GM23338 (cell line): ENCODE results near the gene GSN. TPM values are rescaled to one million over a fixed set of nuclear protein-coding genes. Genes with fewer than 3 reads are reported as not detected.

Experiments used
- ATAC-seq: fragments of 200-7000 bp; cut with Tn5 transposase; 3 replicates; pipeline ENCODE4 v1.9.1; 2020
- DNase-seq: peaks from one replicate; pipeline ENCODE4 v3.0.0-alpha.2; 2015; ENCODE audit warnings: low spot score
- H2AFZ ChIP-seq: fragments of 200-600 bp; sonication (generic); 2 replicates; pipeline ENCODE4 v1.8.0; 2016; ENCODE audit warnings: antibody characterized with exemption, mild to moderate bottlenecking, moderate library complexity
- H3F3A ChIP-seq: fragments of 200-600 bp; sonication (generic); replicated peaks from 2 replicates; pipeline ENCODE4 v1.8.0; 2017; ENCODE audit warnings: antibody characterized with exemption, mixed run types, low read depth
- H3K27ac ChIP-seq: fragments of 200-600 bp; sonication (generic); 2 replicates; pipeline ENCODE4 v1.6.1; 2016; ENCODE audit warnings: low read depth
- H3K27me3 ChIP-seq: fragments of 200-600 bp; sonication (generic); 2 replicates; pipeline ENCODE4 v1.8.0; 2016; ENCODE audit warnings: mild to moderate bottlenecking, mixed run types, moderate library complexity; ENCODE audit not compliant: insufficient read depth
- H3K36me3 ChIP-seq: fragments of 200-600 bp; sonication (generic); 2 replicates; pipeline ENCODE4 v1.8.0; 2016; ENCODE audit warnings: mild to moderate bottlenecking; ENCODE audit not compliant: insufficient read depth
- H3K4me1 ChIP-seq: fragments of 200-600 bp; sonication (generic); 2 replicates; pipeline ENCODE4 v1.8.0; 2016; ENCODE audit warnings: mild to moderate bottlenecking, moderate library complexity; ENCODE audit not compliant: insufficient read depth
- H3K4me2 ChIP-seq: fragments of 200-600 bp; sonication (generic); 2 replicates; pipeline ENCODE4 v1.7.1; 2017; ENCODE audit warnings: mixed run types
- H3K4me3 ChIP-seq: fragments of 200-600 bp; sonication (generic); 2 replicates; pipeline ENCODE4 v1.6.1; 2016; ENCODE audit warnings: mixed run types
- H3K79me2 ChIP-seq: fragments of 200-600 bp; sonication (generic); replicated peaks from 2 replicates; pipeline ENCODE4 v1.8.0; 2017; ENCODE audit warnings: mild to moderate bottlenecking; ENCODE audit not compliant: insufficient read depth
- H3K9me2 ChIP-seq: fragments of 200-600 bp; sonication (generic); 2 replicates; pipeline ENCODE4 v1.8.0; 2017; ENCODE audit not compliant: insufficient read depth
- H4K20me1 ChIP-seq: fragments of 200-600 bp; sonication (generic); replicated peaks from 2 replicates; pipeline ENCODE4 v1.8.0; 2017; ENCODE audit warnings: mild to moderate bottlenecking; ENCODE audit not compliant: insufficient read depth
- H3K27ac Mint-ChIP-seq: 2 replicates; pipeline ENCODE4 v1.8.0; 2020; ENCODE audit warnings: inconsistent platforms, mild to moderate bottlenecking, moderate library complexity, mixed read lengths
- H3K27me3 Mint-ChIP-seq: 3 replicates; pipeline ENCODE4 v1.8.0; 2022; ENCODE audit warnings: low read depth, mild to moderate bottlenecking, moderate library complexity, mixed read lengths, inconsistent platforms; ENCODE audit not compliant: insufficient read depth, poor library complexity
- H3K36me3 Mint-ChIP-seq: 3 replicates; pipeline ENCODE4 v1.8.0; 2021; ENCODE audit warnings: low read depth, mild to moderate bottlenecking, inconsistent platforms, moderate library complexity, mixed read lengths
- H3K4me1 Mint-ChIP-seq: 3 replicates; pipeline ENCODE4 v1.8.0; 2020; ENCODE audit warnings: mild to moderate bottlenecking, inconsistent platforms, mixed read lengths
- H3K4me3 Mint-ChIP-seq: 3 replicates; pipeline ENCODE4 v1.8.0; 2021; ENCODE audit warnings: moderate library complexity, mild to moderate bottlenecking, inconsistent platforms, mixed read lengths
- H3K9me3 Mint-ChIP-seq: 3 replicates; pipeline ENCODE4 v1.8.0; 2020; ENCODE audit warnings: moderate library complexity, mild to moderate bottlenecking, inconsistent platforms, mixed read lengths
- CREB1 ChIP-seq: fragments of 250-450 bp; sonication (Bioruptor Pico); IDR thresholded peaks from 2 replicates; pipeline ENCODE4 v1.5.0; 2020; ENCODE audit warnings: low read depth, mild to moderate bottlenecking, moderate library complexity
- EZH2 ChIP-seq: fragments of 200-600 bp; sonication (generic); IDR thresholded peaks from one replicate; pipeline ENCODE4 v1.8.0; 2017; ENCODE audit warnings: antibody characterized with exemption, mild to moderate bottlenecking, low read depth; ENCODE audit not compliant: unreplicated experiment
- EZH2phosphoT487 ChIP-seq: fragments of 200-600 bp; sonication (generic); IDR thresholded peaks from one replicate; pipeline ENCODE4 v1.8.1; 2018; ENCODE audit warnings: antibody characterized with exemption; ENCODE audit not compliant: unreplicated experiment
- JUNB ChIP-seq: IDR thresholded peaks from one replicate; pipeline ENCODE4 v1.6.1; 2016; ENCODE audit warnings: antibody characterized with exemption; ENCODE audit not compliant: unreplicated experiment
- NANOG ChIP-seq: IDR thresholded peaks from 2 replicates; pipeline ENCODE4 v1.6.1; 2016; ENCODE audit warnings: antibody characterized with exemption, borderline replicate concordance
- STAT1 ChIP-seq: IDR thresholded peaks from one replicate; pipeline ENCODE4 v1.6.1; 2016; ENCODE audit warnings: antibody characterized with exemption; ENCODE audit not compliant: unreplicated experiment
- ZNF114 ChIP-seq: fragments of 250-450 bp; sonication (Bioruptor Pico); IDR thresholded peaks from 2 replicates; pipeline ENCODE4 v1.5.0; 2020; ENCODE audit warnings: mild to moderate bottlenecking, moderate library complexity
- ZNF331 ChIP-seq: fragments of 250-450 bp; sonication (Bioruptor Pico); IDR thresholded peaks from 2 replicates; pipeline ENCODE4 v1.5.0; 2020; ENCODE audit warnings: low read depth, mild to moderate bottlenecking, moderate library complexity
- polyA plus RNA-seq: library from polyadenylated mRNA; unstranded; fragments of >200 nt; fragmentation: Nextera tagmentation; extraction: Ambion mirVana; gene quantifications from 2 replicates; pipeline ENCODE4 v1.2.1, GENCODE V29; 2016
- total RNA-seq: library from RNA; depleted of rRNA; stranded (reverse); fragments of >200 nt; shearing (Covaris generic); gene quantifications from 2 replicates; pipeline ENCODE4 v1.2.3, GENCODE V29; 2014
- TF ChIP-seq, protein P1 (sequence below): fragments of 250-450 bp; sonication (Bioruptor Pico); IDR thresholded peaks from 2 replicates; pipeline ENCODE4 v1.5.0; 2020; ENCODE audit warnings: mild to moderate bottlenecking, moderate library complexity
- TF ChIP-seq, protein P2 (sequence below), 2 experiments: fragments of 200-600 bp in 1 of 2; sonication (generic) in 1 of 2; conservative IDR thresholded peaks; 2 replicates each; pipeline versions ENCODE4 v1.5.1 to v1.6.1; 2016 to 2017; ENCODE audit warnings: antibody characterized with exemption in 2 of 2, low read depth in 2 of 2, mild to moderate bottlenecking in 2 of 2, moderate library complexity in 1 of 2
- TF ChIP-seq, protein P3 (sequence below): IDR thresholded peaks from one replicate; pipeline ENCODE4 v1.6.1; 2018; ENCODE audit warnings: antibody characterized with exemption; ENCODE audit not compliant: unreplicated experiment
- TF ChIP-seq, protein P4 (sequence below): IDR thresholded peaks from 2 replicates; pipeline ENCODE4 v1.6.1; 2016; ENCODE audit warnings: antibody characterized with exemption

The GSN gene
- total and polyA plus RNA-seq, 2 experiments from 2014 or later = 30.2 to 85.7 TPM

DNA sequence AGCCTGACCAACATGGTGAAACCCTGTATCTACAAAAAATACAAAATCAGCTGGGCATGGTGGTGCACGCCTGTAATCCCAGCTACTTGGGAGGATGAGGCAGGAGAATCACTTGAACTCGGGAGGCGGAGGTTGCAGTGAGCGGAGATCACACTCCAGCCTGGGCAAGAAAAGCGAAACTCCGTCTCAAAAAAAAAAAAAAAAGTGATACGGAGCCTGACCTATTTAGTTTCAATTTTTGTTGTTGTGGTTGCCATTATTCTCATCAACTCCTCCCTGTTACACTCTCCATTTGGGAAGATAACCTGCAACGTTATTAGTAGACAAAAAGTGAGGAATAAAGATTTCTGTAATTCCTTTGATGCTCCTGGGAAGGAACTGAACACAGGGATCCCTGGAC, 100.8 kb downstream of the GSN start:
- ATAC-seq = no peak

More for the DNA sequence above, 100.8 kb downstream of the GSN start:
- H3K9me3 Mint-ChIP-seq = peaks cover 8% of the 10 kb centered on the region
- Histone ChIP-seq H3F3A (no peaks in the 10 kb centered on the region), H3K79me2 (peaks cover 21% of the 10 kb centered on the region), H2AFZ (no peak overlapping the region), H3K4me3 (peak overlapping the region; percentile 64), H3K9me2 (no peaks in the 10 kb centered on the region), H3K4me2 (peak overlapping the region; percentile 53), H3K4me1 (peaks cover 22% of the 10 kb centered on the region), H3K27me3 (peaks cover 10% of the 10 kb centered on the region), H3K36me3 (no peaks in the 10 kb centered on the region), H4K20me1 (no peaks in the 10 kb centered on the region), H3K27ac (no peak overlapping the region)
- TF ChIP-seq, protein P1, sequence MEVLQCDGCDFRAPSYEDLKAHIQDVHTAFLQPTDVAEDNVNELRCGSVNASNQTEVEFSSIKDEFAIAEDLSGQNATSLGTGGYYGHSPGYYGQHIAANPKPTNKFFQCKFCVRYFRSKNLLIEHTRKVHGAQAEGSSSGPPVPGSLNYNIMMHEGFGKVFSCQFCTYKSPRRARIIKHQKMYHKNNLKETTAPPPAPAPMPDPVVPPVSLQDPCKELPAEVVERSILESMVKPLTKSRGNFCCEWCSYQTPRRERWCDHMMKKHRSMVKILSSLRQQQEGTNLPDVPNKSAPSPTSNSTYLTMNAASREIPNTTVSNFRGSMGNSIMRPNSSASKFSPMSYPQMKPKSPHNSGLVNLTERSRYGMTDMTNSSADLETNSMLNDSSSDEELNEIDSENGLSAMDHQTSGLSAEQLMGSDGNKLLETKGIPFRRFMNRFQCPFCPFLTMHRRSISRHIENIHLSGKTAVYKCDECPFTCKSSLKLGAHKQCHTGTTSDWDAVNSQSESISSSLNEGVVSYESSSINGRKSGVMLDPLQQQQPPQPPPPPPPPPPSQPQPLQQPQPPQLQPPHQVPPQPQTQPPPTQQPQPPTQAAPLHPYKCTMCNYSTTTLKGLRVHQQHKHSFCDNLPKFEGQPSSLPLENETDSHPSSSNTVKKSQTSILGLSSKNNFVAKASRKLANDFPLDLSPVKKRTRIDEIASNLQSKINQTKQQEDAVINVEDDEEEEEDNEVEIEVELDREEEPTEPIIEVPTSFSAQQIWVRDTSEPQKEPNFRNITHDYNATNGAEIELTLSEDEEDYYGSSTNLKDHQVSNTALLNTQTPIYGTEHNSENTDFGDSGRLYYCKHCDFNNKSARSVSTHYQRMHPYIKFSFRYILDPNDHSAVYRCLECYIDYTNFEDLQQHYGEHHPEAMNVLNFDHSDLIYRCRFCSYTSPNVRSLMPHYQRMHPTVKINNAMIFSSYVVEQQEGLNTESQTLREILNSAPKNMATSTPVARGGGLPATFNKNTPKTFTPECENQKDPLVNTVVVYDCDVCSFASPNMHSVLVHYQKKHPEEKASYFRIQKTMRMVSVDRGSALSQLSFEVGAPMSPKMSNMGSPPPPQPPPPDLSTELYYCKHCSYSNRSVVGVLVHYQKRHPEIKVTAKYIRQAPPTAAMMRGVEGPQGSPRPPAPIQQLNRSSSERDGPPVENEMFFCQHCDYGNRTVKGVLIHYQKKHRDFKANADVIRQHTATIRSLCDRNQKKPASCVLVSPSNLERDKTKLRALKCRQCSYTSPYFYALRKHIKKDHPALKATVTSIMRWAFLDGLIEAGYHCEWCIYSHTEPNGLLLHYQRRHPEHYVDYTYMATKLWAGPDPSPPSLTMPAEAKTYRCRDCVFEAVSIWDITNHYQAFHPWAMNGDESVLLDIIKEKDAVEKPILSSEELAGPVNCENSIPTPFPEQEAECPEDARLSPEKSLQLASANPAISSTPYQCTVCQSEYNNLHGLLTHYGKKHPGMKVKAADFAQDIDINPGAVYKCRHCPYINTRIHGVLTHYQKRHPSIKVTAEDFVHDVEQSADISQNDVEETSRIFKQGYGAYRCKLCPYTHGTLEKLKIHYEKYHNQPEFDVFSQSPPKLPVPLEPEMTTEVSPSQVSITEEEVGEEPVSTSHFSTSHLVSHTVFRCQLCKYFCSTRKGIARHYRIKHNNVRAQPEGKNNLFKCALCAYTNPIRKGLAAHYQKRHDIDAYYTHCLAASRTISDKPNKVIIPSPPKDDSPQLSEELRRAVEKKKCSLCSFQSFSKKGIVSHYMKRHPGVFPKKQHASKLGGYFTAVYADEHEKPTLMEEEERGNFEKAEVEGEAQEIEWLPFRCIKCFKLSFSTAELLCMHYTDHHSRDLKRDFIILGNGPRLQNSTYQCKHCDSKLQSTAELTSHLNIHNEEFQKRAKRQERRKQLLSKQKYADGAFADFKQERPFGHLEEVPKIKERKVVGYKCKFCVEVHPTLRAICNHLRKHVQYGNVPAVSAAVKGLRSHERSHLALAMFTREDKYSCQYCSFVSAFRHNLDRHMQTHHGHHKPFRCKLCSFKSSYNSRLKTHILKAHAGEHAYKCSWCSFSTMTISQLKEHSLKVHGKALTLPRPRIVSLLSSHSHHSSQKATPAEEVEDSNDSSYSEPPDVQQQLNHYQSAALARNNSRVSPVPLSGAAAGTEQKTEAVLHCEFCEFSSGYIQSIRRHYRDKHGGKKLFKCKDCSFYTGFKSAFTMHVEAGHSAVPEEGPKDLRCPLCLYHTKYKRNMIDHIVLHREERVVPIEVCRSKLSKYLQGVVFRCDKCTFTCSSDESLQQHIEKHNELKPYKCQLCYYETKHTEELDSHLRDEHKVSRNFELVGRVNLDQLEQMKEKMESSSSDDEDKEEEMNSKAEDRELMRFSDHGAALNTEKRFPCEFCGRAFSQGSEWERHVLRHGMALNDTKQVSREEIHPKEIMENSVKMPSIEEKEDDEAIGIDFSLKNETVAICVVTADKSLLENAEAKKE (CRISPR knock-in tag) = no peak
- TF ChIP-seq, protein P2, sequence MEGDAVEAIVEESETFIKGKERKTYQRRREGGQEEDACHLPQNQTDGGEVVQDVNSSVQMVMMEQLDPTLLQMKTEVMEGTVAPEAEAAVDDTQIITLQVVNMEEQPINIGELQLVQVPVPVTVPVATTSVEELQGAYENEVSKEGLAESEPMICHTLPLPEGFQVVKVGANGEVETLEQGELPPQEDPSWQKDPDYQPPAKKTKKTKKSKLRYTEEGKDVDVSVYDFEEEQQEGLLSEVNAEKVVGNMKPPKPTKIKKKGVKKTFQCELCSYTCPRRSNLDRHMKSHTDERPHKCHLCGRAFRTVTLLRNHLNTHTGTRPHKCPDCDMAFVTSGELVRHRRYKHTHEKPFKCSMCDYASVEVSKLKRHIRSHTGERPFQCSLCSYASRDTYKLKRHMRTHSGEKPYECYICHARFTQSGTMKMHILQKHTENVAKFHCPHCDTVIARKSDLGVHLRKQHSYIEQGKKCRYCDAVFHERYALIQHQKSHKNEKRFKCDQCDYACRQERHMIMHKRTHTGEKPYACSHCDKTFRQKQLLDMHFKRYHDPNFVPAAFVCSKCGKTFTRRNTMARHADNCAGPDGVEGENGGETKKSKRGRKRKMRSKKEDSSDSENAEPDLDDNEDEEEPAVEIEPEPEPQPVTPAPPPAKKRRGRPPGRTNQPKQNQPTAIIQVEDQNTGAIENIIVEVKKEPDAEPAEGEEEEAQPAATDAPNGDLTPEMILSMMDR (conservative IDR thresholded peaks at IDR 0.05; ENCODE audit: low read depth in 2 of 2) = no peak
- TF ChIP-seq, protein P3, sequence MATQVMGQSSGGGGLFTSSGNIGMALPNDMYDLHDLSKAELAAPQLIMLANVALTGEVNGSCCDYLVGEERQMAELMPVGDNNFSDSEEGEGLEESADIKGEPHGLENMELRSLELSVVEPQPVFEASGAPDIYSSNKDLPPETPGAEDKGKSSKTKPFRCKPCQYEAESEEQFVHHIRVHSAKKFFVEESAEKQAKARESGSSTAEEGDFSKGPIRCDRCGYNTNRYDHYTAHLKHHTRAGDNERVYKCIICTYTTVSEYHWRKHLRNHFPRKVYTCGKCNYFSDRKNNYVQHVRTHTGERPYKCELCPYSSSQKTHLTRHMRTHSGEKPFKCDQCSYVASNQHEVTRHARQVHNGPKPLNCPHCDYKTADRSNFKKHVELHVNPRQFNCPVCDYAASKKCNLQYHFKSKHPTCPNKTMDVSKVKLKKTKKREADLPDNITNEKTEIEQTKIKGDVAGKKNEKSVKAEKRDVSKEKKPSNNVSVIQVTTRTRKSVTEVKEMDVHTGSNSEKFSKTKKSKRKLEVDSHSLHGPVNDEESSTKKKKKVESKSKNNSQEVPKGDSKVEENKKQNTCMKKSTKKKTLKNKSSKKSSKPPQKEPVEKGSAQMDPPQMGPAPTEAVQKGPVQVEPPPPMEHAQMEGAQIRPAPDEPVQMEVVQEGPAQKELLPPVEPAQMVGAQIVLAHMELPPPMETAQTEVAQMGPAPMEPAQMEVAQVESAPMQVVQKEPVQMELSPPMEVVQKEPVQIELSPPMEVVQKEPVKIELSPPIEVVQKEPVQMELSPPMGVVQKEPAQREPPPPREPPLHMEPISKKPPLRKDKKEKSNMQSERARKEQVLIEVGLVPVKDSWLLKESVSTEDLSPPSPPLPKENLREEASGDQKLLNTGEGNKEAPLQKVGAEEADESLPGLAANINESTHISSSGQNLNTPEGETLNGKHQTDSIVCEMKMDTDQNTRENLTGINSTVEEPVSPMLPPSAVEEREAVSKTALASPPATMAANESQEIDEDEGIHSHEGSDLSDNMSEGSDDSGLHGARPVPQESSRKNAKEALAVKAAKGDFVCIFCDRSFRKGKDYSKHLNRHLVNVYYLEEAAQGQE = no peak
- no peak for TF ChIP-seq ZNF114 (CRISPR knock-in tag)
- no peak for TF ChIP-seq JUNB
- TF ChIP-seq ZNF331 (CRISPR knock-in tag) = no peak
- TF ChIP-seq CREB1 (CRISPR knock-in tag) = no peak
- no peak for TF ChIP-seq STAT1
- TF ChIP-seq NANOG = no peak
- no peak for TF ChIP-seq EZH2phosphoT487
- TF ChIP-seq EZH2 = no peak
- TF ChIP-seq, protein P4, sequence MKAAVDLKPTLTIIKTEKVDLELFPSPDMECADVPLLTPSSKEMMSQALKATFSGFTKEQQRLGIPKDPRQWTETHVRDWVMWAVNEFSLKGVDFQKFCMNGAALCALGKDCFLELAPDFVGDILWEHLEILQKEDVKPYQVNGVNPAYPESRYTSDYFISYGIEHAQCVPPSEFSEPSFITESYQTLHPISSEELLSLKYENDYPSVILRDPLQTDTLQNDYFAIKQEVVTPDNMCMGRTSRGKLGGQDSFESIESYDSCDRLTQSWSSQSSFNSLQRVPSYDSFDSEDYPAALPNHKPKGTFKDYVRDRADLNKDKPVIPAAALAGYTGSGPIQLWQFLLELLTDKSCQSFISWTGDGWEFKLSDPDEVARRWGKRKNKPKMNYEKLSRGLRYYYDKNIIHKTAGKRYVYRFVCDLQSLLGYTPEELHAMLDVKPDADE = no peak
- no peak overlapping the region for H3K27ac Mint-ChIP-seq
- no peak for DNase-seq
- H3K27me3 Mint-ChIP-seq = peaks cover 31% of the 10 kb centered on the region
- H3K4me3 Mint-ChIP-seq = peak overlapping the region; percentile 76; the same call in 2 of the 3 replicates
- peaks cover 5% of the 10 kb centered on the region; the same call in 2 of the 3 replicates for H3K36me3 Mint-ChIP-seq
- peaks cover 22% of the 10 kb centered on the region for H3K4me1 Mint-ChIP-seq
